Cardiac muscle cell (in vitro differentiated cells and primary cell): Measurements from ENCODE around the gene NAB2. TPM values are rescaled to one million over a fixed set of nuclear protein-coding genes. Genes with fewer than 3 reads are reported as not detected.

Experiments used
- DNase-seq, 2 donors: peaks; one replicate each; pipeline versions ENCODE4 v3.0.0 to v3.0.0-alpha.2; 2010 to 2017; ENCODE audit warnings: low read depth in 1 of 2, low spot score in 1 of 2
- H3K27ac ChIP-seq: fragments of 200-600 bp; sonication (generic); 2 replicates; pipeline ENCODE4 v1.5.1; 2016
- H3K27me3 ChIP-seq: fragments of 200-600 bp; sonication (generic); 2 replicates; pipeline ENCODE4 v1.6.0; 2016; ENCODE audit warnings: control low read depth
- H3K36me3 ChIP-seq: fragments of 200-600 bp; sonication (generic); 2 replicates; pipeline ENCODE4 v1.5.1; 2016; ENCODE audit warnings: control low read depth
- H3K4me1 ChIP-seq: fragments of 200-600 bp; sonication (generic); 2 replicates; pipeline ENCODE4 v1.8.1; 2017; ENCODE audit warnings: low read depth, mild to moderate bottlenecking, mixed run types
- H3K4me3 ChIP-seq: fragments of 200-600 bp; sonication (generic); 2 replicates; pipeline ENCODE4 v1.5.1; 2016; ENCODE audit warnings: mild to moderate bottlenecking
- H3K9me3 ChIP-seq: fragments of 200-600 bp; sonication (generic); 2 replicates; pipeline ENCODE4 v1.5.1; 2017; ENCODE audit warnings: low read depth, mild to moderate bottlenecking, control low read depth
- polyA plus RNA-seq: library from polyadenylated mRNA; unstranded; fragments of >200 nt; fragmentation: Nextera tagmentation; extraction: Ambion mirVana; gene quantifications from 2 replicates; pipeline ENCODE4 v1.2.1, GENCODE V29; 2016
- total RNA-seq: library from RNA; depleted of rRNA; stranded (reverse); fragments of >200 nt; gene quantifications from 2 replicates; pipeline ENCODE4 v1.2.3, GENCODE V29; 2016
- TF ChIP-seq, protein P1 (sequence below): IDR thresholded peaks from 2 replicates; pipeline ENCODE4 v1.5.1; 2012; ENCODE audit warnings: low read depth, mild to moderate bottlenecking, low read length

Gene NAB2
- total and polyA plus RNA-seq, 2 experiments from 2014 or later = 11.9 to 35.0 TPM

DNA sequence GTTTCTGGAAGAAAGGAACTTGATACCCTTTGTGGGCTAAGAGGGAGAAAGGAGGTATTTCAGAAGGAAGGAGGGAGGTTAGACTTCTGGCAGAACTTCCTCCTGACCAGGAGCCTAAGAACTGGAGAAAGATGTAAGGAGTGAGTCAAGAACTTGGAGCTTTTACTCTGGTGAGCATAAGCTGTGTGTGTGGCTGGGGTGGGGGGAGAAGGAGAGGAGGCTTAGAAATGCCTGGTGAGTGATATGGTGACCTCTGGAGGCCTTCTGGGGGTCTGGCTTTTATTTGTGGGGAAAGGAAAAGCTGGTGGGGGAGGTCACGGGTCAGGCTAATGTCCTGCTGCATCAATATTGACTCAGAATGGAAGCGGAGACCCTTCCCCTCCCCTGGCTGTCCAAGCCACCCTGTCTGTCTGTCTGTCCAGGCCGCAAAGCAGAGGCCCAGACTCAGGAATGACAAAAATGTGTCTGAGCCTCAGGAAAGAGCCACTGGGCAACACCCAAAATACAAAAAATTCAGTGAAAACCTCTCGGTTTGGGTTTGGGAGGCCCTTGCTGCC, 44.2 kb downstream of the NAB2 start:
- Histone ChIP-seq H3K27ac (peak overlapping the region; percentile 69), H3K27me3 (no peaks in the 10 kb centered on the region), H3K36me3 (no peaks in the 10 kb centered on the region), H3K4me3 (no peak overlapping the region), H3K4me1 (peaks cover 49% of the 10 kb centered on the region), H3K9me3 (no peaks in the 10 kb centered on the region)
- TF ChIP-seq, protein P1, sequence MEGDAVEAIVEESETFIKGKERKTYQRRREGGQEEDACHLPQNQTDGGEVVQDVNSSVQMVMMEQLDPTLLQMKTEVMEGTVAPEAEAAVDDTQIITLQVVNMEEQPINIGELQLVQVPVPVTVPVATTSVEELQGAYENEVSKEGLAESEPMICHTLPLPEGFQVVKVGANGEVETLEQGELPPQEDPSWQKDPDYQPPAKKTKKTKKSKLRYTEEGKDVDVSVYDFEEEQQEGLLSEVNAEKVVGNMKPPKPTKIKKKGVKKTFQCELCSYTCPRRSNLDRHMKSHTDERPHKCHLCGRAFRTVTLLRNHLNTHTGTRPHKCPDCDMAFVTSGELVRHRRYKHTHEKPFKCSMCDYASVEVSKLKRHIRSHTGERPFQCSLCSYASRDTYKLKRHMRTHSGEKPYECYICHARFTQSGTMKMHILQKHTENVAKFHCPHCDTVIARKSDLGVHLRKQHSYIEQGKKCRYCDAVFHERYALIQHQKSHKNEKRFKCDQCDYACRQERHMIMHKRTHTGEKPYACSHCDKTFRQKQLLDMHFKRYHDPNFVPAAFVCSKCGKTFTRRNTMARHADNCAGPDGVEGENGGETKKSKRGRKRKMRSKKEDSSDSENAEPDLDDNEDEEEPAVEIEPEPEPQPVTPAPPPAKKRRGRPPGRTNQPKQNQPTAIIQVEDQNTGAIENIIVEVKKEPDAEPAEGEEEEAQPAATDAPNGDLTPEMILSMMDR = peak; percentile 3
- DNase-seq = peak in 1 of 2 donors; percentile 68

DNA sequence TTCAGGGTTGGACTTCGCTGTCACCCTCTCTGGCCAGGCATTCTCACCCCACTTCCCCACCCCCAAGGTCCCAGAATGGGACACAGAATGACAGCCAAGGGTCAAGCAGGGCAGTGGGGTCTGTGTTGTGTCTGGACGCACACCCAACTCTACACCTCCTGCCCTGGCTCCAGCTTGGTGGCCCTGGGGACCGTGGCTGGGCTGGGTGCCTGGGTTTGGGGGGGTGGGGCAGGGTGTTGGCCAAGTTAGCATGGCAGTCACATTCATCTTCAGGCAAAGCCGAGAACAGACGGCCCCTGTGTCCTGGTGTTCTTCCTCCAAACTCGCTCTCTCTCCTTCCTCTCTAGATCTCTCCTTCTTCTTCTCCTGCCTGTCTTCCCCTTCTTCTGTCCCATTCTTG, 45.0 kb downstream of the NAB2 start:
- peak in 1 of 2 donors; percentile 22 for DNase-seq
- H3K27ac ChIP-seq = peak overlapping the region; percentile 69
- H3K36me3 ChIP-seq = no peaks in the 10 kb centered on the region
- no peaks in the 10 kb centered on the region for H3K27me3 ChIP-seq
- no peaks in the 10 kb centered on the region for H3K9me3 ChIP-seq
- H3K4me1 ChIP-seq = peaks cover 49% of the 10 kb centered on the region
- TF ChIP-seq, protein P1 = no peak
- H3K4me3 ChIP-seq = no peak overlapping the region

DNA sequence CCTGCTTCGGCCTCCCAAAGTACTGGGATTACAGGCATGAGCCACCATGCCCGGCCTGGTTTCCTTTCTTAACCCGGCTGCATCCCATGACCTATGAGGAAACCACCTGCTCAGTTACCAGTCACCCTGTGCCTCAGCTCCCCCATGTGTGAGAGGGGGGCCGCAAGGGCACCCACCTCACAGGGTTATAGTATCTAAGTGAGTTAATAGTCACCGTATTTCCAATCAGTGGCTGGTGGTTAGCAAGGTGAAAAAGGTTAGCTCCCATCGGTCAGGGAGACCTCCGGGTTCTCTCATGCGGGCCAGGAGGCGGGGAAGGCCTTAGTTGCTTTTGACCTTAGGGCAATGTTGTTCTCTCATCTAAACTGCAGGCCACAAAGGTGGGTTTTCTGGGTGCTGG, 46.0 kb downstream of the NAB2 start:
- no peaks in the 10 kb centered on the region for H3K9me3 ChIP-seq
- DNase-seq = no peak
- H3K36me3 ChIP-seq = peaks cover 6% of the 10 kb centered on the region
- H3K4me1 ChIP-seq = peaks cover 45% of the 10 kb centered on the region
- H3K27me3 ChIP-seq = no peaks in the 10 kb centered on the region
- TF ChIP-seq, protein P1 = no peak
- H3K27ac ChIP-seq = peak overlapping the region; percentile 52
- no peak overlapping the region for H3K4me3 ChIP-seq

DNA sequence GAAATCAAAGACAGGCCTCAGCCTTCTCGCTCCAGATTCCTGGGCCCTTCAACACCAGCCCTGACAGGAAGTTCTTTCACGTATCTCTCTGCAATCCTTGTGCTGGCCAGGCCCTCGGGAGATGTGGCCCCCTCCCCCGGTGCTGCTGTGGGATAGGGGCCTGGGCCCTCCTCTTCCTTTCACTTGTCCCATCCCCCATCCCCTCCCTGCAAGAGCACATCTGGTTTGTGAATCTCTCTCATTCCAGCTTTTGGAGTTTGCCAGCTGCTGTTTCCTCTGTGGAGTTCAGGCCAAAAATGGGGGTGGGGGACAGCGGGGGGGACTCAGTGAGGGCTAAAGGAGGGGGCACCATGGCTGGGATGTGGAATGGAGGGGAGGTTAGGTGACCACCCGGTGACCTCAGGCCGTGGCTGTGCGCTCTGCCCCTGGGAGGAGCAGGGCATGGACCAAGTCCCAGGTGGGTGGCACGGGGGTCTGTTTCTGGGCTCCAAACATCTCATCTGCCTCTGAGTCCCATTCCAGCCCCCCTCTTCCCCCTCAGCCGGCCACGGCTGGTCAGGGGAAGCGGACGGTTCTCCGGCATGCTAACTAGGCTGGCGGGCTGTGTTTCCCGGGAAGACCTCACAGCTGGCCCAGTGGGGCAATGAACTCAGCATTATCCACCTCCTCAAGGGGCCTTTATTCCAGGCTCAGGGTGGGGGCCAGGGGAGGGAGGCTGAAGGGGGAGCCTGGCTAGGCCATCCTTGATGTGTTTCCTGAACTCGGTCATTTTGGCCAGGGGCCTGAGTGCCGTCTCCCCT, 46.8 kb downstream of the NAB2 start:
- DNase-seq = peak in 1 of 2 donors; percentile 91
- H3K27me3 ChIP-seq = no peaks in the 10 kb centered on the region
- H3K9me3 ChIP-seq = no peaks in the 10 kb centered on the region
- TF ChIP-seq, protein P1 = no peak
- no peak overlapping the region for H3K4me3 ChIP-seq
- peak overlapping the region; percentile 52 for H3K27ac ChIP-seq
- H3K36me3 ChIP-seq = peaks cover 10% of the 10 kb centered on the region
- H3K4me1 ChIP-seq = peaks cover 39% of the 10 kb centered on the region

DNA sequence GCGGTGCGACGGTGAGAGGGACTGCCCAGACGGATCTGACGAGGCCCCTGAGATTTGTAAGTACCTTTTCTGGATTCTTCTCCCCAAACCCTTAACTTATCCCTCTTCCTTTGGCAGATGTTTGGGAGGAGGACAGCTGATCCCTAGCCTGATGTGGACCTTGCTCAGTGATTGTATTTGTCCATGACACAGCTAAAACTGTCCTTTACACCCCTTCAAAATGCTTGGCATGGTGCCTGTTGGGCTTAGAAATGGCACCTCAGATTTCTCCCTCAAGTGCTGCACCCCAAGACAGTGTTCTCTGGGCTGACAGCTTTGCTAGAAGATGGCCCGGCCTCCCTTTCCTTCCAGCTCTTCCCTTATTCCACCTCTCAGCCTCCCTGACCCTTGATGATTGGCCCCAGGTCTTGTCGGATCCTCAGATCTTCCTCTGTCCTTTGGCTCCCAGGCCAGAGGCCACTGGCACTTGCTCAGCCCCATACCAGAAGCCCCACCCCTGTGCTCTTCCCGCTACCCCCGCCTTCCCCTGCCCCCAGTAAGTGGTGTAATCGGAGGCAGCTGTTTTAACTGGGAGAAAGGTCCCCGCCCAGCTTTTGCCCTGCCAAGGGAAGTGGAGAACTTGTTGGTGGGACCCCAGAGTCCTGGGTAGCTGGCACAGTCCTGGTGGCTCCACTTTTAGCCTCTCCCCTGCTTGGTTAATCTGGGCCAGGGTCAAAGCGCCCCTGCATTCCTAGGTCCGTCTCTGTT, 49.8 kb downstream of the NAB2 start:
- no peaks in the 10 kb centered on the region for H3K27me3 ChIP-seq
- TF ChIP-seq, protein P1 = no peak
- H3K36me3 ChIP-seq = peaks cover 19% of the 10 kb centered on the region
- H3K27ac ChIP-seq = no peak overlapping the region
- no peaks in the 10 kb centered on the region for H3K9me3 ChIP-seq
- peak in 1 of 2 donors; percentile 74 for DNase-seq
- H3K4me3 ChIP-seq = no peak overlapping the region
- peaks cover 21% of the 10 kb centered on the region for H3K4me1 ChIP-seq
